HepG2 (cell line): Measurements from ENCODE around the gene GRIN2C. TPM values are rescaled to one million over a fixed set of nuclear protein-coding genes. Genes with fewer than 3 reads are reported as not detected.

Experiments
- CCAR2 ChIP-seq: fragments of 200-400 bp; formaldehyde crosslinking; optimal IDR thresholded peaks from 2 replicates; pipeline ENCODE3; 2018; ENCODE audit warnings: low read depth, mild to moderate bottlenecking, low read length, moderate library complexity
- GATAD2A ChIP-seq: IDR thresholded peaks from 2 replicates; pipeline ENCODE4 v1.6.1; 2016
- JUND ChIP-seq: sonication (generic); formaldehyde crosslinking; IDR thresholded peaks from 2 replicates; pipeline ENCODE4 v1.8.0; 2022; ENCODE audit warnings: mild to moderate bottlenecking, missing genetic modification reagents
- KAT2B ChIP-seq: fragments of 150-350 bp; IDR thresholded peaks from 2 replicates; pipeline ENCODE4 v1.6.1; 2014; ENCODE audit warnings: low read depth, low read length, borderline replicate concordance
- LCORL ChIP-seq, 2 experiments: fragments of 450-650 bp in 1 of 2; sonication (generic) in 1 of 2; formaldehyde crosslinking in 1 of 2; IDR thresholded peaks; 2 replicates each; pipeline versions ENCODE4 v1.5.0 to v1.6.1; 2017 to 2020; ENCODE audit warnings: antibody characterized with exemption in 1 of 2, missing genetic modification reagents in 1 of 2
- MIER2 ChIP-seq: IDR thresholded peaks from 2 replicates; pipeline ENCODE4 v1.6.1; 2016; ENCODE audit warnings: missing biosample characterization, missing genetic modification reagents
- POLR2AphosphoS2 ChIP-seq: IDR thresholded peaks from 2 replicates; pipeline ENCODE4 v1.6.1; 2011; ENCODE audit warnings: low read depth, low read length, improper control_type of control experiment
- RBM39 ChIP-seq: fragments of 200-400 bp; formaldehyde crosslinking; IDR thresholded peaks from one replicate; pipeline ENCODE4 v1.6.1; 2018; ENCODE audit warnings: antibody characterized with exemption, mild to moderate bottlenecking, low read depth, low read length; ENCODE audit not compliant: poor library complexity, severe bottlenecking
- RCOR2 ChIP-seq: IDR thresholded peaks from 2 replicates; pipeline ENCODE4 v1.6.1; 2016; ENCODE audit warnings: missing biosample characterization, missing genetic modification reagents
- RNF2 ChIP-seq: fragments of 450-650 bp; conservative IDR thresholded peaks from 2 replicates; pipeline ENCODE4 v1.6.1; 2016; ENCODE audit warnings: low read depth
- SKI ChIP-seq: fragments of 450-650 bp; IDR thresholded peaks from one replicate; pipeline ENCODE4 v1.6.1; 2018; ENCODE audit warnings: mild to moderate bottlenecking; ENCODE audit not compliant: partially characterized antibody
- SOX13 ChIP-seq, 3 experiments: fragments of 450-650 bp in 1 of 3; sonication (generic) in 1 of 3; formaldehyde crosslinking in 1 of 3; IDR thresholded peaks in 2 of 3; conservative IDR thresholded peaks in 1 of 3; 2 replicates each; pipeline versions ENCODE4 v1.5.0 to v1.6.1; 2016 to 2020; ENCODE audit warnings: antibody characterized with exemption in 1 of 3, mild to moderate bottlenecking in 1 of 3, missing compliant biosample characterization in 1 of 3, missing genetic modification reagents in 1 of 3, moderate library complexity in 1 of 3
- SOX5 ChIP-seq: IDR thresholded peaks from 2 replicates; pipeline ENCODE4 v1.6.1; 2016; ENCODE audit warnings: borderline replicate concordance
- ZBTB7B ChIP-seq: sonication (generic); formaldehyde crosslinking; IDR thresholded peaks from 2 replicates; pipeline ENCODE4 v1.4.0; 2020; ENCODE audit warnings: missing genetic modification reagents
- ZNF121 ChIP-seq: sonication (generic); formaldehyde crosslinking; IDR thresholded peaks from 2 replicates; pipeline ENCODE4 v1.5.0; 2020; ENCODE audit warnings: mild to moderate bottlenecking, missing genetic modification reagents
- ZNF484 ChIP-seq: sonication (generic); formaldehyde crosslinking; IDR thresholded peaks from 2 replicates; pipeline ENCODE4 v1.5.1; 2020; ENCODE audit warnings: mild to moderate bottlenecking, low read depth, missing genetic modification reagents, borderline replicate concordance
- ZNF558 ChIP-seq: sonication (generic); formaldehyde crosslinking; IDR thresholded peaks from 2 replicates; pipeline ENCODE4 v1.9.0; 2022; ENCODE audit warnings: mild to moderate bottlenecking, missing genetic modification reagents, borderline replicate concordance
- ZNF75D ChIP-seq: sonication (generic); formaldehyde crosslinking; IDR thresholded peaks from 2 replicates; pipeline ENCODE4 v1.8.1; 2023; ENCODE audit warnings: missing genetic modification reagents, mild to moderate bottlenecking, borderline replicate concordance
- ZNF776 ChIP-seq: sonication (generic); formaldehyde crosslinking; IDR thresholded peaks from 2 replicates; pipeline ENCODE4 v1.4.0; 2020; ENCODE audit warnings: mild to moderate bottlenecking, missing genetic modification reagents
- ZNF883 ChIP-seq: sonication (generic); formaldehyde crosslinking; IDR thresholded peaks from 2 replicates; pipeline ENCODE4 v1.5.1; 2020; ENCODE audit warnings: mild to moderate bottlenecking, missing genetic modification reagents; ENCODE audit errors: not compliant biosample characterization
- polyA plus RNA-seq, 8 experiments: library from polyadenylated mRNA; depleted of rRNA in 3 of 8; stranded (reverse) in 7 of 8; unstranded in 1 of 8; fragments of >200 nt; fragmentation: Illumina TruSeq in 4 of 8; extraction: Trizol in 4 of 8; gene quantifications; 2 replicates each; pipeline versions ENCODE4 v1.2.1 to v1.2.3, GENCODE V29; 2011 to 2016; ENCODE audit warnings: low read depth in 4 of 8, missing spikeins in 1 of 8, mixed read lengths in 1 of 8; ENCODE audit not compliant: insufficient read depth in 1 of 8
- total RNA-seq, 5 experiments: library from RNA; depleted of rRNA; stranded (reverse); fragments of >200 nt; fragmentation: Illumina TruSeq; extraction: Trizol; gene quantifications; 2 replicates each; pipeline ENCODE4 v1.2.3, GENCODE V29; 2016; ENCODE audit warnings: low read depth in 1 of 5
- TF ChIP-seq, protein P1 (sequence below): sonication (generic); formaldehyde crosslinking; IDR thresholded peaks from 2 replicates; pipeline ENCODE4 v1.4.0; 2020; ENCODE audit warnings: missing genetic modification reagents
- TF ChIP-seq, protein P2 (sequence below): sonication (generic); formaldehyde crosslinking; conservative IDR thresholded peaks from 2 replicates; pipeline ENCODE4 v1.4.0; 2020; ENCODE audit warnings: mild to moderate bottlenecking, missing genetic modification reagents, moderate library complexity
- TF ChIP-seq, protein P3 (sequence below): sonication (generic); formaldehyde crosslinking; IDR thresholded peaks from 2 replicates; pipeline ENCODE4 v1.4.0; 2020; ENCODE audit warnings: missing genetic modification reagents, mild to moderate bottlenecking, borderline replicate concordance

The GRIN2C gene
- total and polyA plus RNA-seq, 2 of the 13 experiments (the other 11 are each of a cell fraction or from before 2014, with no cell fraction given), result 0.03 to 0.11 TPM

DNA sequence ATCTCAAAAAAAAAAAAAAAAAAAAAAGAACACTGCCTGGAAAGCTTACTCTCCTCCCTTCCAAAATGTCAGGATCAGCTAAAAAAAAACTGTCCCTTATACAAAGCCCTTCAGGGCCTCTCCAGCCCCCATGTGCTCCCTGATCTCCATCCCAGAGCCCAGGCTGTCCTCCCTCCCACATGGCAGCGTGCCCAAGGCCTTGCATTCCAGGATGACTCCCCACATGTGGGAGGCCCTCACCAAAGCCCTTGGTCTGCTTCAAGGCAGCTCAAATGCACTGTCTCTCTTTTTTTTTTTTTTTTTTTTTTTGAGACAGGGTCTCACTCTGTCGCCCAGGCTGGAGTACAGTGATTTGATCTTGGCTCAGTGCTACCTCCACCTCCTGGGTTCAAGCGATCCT lies 10.8 kb upstream of the GRIN2C start (continued):
- TF ChIP-seq, protein P1, sequence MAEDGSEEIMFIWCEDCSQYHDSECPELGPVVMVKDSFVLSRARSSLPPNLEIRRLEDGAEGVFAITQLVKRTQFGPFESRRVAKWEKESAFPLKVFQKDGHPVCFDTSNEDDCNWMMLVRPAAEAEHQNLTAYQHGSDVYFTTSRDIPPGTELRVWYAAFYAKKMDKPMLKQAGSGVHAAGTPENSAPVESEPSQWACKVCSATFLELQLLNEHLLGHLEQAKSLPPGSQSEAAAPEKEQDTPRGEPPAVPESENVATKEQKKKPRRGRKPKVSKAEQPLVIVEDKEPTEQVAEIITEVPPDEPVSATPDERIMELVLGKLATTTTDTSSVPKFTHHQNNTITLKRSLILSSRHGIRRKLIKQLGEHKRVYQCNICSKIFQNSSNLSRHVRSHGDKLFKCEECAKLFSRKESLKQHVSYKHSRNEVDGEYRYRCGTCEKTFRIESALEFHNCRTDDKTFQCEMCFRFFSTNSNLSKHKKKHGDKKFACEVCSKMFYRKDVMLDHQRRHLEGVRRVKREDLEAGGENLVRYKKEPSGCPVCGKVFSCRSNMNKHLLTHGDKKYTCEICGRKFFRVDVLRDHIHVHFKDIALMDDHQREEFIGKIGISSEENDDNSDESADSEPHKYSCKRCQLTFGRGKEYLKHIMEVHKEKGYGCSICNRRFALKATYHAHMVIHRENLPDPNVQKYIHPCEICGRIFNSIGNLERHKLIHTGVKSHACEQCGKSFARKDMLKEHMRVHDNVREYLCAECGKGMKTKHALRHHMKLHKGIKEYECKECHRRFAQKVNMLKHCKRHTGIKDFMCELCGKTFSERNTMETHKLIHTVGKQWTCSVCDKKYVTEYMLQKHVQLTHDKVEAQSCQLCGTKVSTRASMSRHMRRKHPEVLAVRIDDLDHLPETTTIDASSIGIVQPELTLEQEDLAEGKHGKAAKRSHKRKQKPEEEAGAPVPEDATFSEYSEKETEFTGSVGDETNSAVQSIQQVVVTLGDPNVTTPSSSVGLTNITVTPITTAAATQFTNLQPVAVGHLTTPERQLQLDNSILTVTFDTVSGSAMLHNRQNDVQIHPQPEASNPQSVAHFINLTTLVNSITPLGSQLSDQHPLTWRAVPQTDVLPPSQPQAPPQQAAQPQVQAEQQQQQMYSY (CRISPR knock-in tag), result no peak
- TF ChIP-seq LCORL (IDR thresholded peaks at IDR 0.05) (no peak), LCORL (CRISPR knock-in tag; IDR thresholded peaks at IDR 0.05) (no peak), ZNF558 (CRISPR knock-in tag) (no peak), ZNF121 (CRISPR knock-in tag) (peak; percentile 50; the same call in 1 of the 2 replicates), ZNF484 (CRISPR knock-in tag) (no peak), KAT2B (no peak), RNF2 (no peak), POLR2AphosphoS2 (no peak), GATAD2A (CRISPR knock-in tag) (0 out of 2 replicates have a peak, but pooled peaks have one; percentile 53), SOX5 (CRISPR knock-in tag) (no peak), MIER2 (CRISPR knock-in tag) (no peak), ZNF776 (CRISPR knock-in tag) (no peak), SKI (no peak), ZBTB7B (no peak), ZNF883 (no peak), SOX13 (IDR thresholded peaks at IDR 0.05) (no peak), SOX13 (CRISPR knock-in tag; conservative IDR thresholded peaks at IDR 0.05 in 1 of 2, IDR thresholded peaks at IDR 0.05 in 1 of 2) (0 out of 4 replicates have a peak, but pooled peaks of 1 of the 2 experiments have one; percentile 12), JUND (CRISPR knock-in tag) (no peak), CCAR2 (no peak), RCOR2 (no peak), RBM39 (no peak), ZNF75D (no peak)
- TF ChIP-seq, protein P2, sequence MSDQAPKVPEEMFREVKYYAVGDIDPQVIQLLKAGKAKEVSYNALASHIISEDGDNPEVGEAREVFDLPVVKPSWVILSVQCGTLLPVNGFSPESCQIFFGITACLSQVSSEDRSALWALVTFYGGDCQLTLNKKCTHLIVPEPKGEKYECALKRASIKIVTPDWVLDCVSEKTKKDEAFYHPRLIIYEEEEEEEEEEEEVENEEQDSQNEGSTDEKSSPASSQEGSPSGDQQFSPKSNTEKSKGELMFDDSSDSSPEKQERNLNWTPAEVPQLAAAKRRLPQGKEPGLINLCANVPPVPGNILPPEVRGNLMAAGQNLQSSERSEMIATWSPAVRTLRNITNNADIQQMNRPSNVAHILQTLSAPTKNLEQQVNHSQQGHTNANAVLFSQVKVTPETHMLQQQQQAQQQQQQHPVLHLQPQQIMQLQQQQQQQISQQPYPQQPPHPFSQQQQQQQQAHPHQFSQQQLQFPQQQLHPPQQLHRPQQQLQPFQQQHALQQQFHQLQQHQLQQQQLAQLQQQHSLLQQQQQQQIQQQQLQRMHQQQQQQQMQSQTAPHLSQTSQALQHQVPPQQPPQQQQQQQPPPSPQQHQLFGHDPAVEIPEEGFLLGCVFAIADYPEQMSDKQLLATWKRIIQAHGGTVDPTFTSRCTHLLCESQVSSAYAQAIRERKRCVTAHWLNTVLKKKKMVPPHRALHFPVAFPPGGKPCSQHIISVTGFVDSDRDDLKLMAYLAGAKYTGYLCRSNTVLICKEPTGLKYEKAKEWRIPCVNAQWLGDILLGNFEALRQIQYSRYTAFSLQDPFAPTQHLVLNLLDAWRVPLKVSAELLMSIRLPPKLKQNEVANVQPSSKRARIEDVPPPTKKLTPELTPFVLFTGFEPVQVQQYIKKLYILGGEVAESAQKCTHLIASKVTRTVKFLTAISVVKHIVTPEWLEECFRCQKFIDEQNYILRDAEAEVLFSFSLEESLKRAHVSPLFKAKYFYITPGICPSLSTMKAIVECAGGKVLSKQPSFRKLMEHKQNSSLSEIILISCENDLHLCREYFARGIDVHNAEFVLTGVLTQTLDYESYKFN (CRISPR knock-in tag), result 0 out of 2 replicates have a peak, but pooled peaks have one; percentile 23
- TF ChIP-seq, protein P3, sequence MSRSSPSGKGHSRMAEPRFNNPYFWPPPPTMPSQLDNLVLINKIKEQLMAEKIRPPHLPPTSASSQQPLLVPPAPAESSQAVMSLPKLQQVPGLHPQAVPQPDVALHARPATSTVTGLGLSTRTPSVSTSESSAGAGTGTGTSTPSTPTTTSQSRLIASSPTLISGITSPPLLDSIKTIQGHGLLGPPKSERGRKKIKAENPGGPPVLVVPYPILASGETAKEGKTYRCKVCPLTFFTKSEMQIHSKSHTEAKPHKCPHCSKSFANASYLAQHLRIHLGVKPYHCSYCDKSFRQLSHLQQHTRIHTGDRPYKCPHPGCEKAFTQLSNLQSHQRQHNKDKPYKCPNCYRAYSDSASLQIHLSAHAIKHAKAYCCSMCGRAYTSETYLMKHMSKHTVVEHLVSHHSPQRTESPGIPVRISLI (CRISPR knock-in tag), result peak; percentile 43; the same call in 1 of the 2 replicates
